Esophagus squamous epithelium (tissue), 4 donors: Measurements from ENCODE around the gene PKMYT1.

ENCODE experiments used
- POLR2A ChIP-seq, 4 donors: fragments of 450-650 bp; IDR thresholded peaks; one replicate each; pipeline ENCODE4 v1.6.1; 2017; ENCODE audit warnings: antibody characterized with exemption in 4 of 4, mild to moderate bottlenecking in 4 of 4, moderate library complexity in 3 of 4
- TF ChIP-seq, protein P1 (sequence below), 6 experiments: fragments of 450-650 bp in 4 of 6; fragments of 200-600 bp in 2 of 6; sonication (generic) in 2 of 6; IDR thresholded peaks; one replicate each; pipeline ENCODE4 v1.5.1; 2016 to 2019; ENCODE audit warnings: antibody characterized with exemption in 6 of 6, mild to moderate bottlenecking in 4 of 6, moderate library complexity in 4 of 6

DNA sequence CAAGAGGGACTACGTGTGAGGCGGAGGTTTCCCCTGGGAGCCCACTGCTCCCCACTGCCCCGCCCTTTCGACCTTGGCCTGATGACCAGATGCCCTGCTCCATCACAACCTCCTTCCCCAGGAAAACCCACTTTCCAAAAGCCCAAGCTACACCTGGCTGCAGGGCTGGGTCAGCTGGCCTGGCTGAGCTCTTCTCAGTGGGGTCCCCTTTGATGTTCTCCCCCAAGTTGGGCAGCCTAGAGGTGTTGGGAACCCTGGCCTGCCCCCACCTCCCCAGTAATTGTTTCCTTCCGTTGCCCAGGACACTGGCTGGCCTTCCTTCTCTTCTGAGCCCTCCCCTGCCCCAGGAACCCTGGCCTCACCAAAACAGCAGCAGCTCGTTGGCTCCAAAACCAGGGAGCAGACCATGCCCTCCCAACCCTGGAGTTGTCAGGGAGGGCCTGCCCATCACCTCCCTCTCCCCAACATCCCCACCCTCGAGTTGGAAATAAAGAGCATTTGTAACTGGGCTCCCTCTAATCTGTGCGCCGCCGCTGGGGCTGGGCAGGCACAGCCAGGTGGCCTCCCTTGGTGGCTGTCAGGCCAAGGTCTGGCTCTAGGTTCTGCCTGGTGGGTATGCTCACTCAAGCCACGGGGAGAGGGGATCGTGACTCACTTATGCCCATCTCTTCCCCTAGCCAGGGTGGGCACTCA lies 33.9 kb upstream of the PKMYT1 start:
- TF ChIP-seq, protein P1, sequence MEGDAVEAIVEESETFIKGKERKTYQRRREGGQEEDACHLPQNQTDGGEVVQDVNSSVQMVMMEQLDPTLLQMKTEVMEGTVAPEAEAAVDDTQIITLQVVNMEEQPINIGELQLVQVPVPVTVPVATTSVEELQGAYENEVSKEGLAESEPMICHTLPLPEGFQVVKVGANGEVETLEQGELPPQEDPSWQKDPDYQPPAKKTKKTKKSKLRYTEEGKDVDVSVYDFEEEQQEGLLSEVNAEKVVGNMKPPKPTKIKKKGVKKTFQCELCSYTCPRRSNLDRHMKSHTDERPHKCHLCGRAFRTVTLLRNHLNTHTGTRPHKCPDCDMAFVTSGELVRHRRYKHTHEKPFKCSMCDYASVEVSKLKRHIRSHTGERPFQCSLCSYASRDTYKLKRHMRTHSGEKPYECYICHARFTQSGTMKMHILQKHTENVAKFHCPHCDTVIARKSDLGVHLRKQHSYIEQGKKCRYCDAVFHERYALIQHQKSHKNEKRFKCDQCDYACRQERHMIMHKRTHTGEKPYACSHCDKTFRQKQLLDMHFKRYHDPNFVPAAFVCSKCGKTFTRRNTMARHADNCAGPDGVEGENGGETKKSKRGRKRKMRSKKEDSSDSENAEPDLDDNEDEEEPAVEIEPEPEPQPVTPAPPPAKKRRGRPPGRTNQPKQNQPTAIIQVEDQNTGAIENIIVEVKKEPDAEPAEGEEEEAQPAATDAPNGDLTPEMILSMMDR (IDR thresholded peaks at IDR 0.05) = no peak
- no peak for TF ChIP-seq POLR2A (IDR thresholded peaks at IDR 0.05)
